HepG2 (cell line): Measurements from ENCODE around the gene NVL. TPM values are rescaled to one million over a fixed set of nuclear protein-coding genes. Genes with fewer than 3 reads are reported as not detected.

Experiments
- CAMTA2 ChIP-seq: sonication (generic); formaldehyde crosslinking; IDR thresholded peaks from 2 replicates; pipeline ENCODE4 v1.4.0; 2020; ENCODE audit warnings: mild to moderate bottlenecking, missing genetic modification reagents, borderline replicate concordance
- CC2D1A ChIP-seq: sonication (generic); formaldehyde crosslinking; IDR thresholded peaks from 2 replicates; pipeline ENCODE4 v1.8.1; 2023; ENCODE audit warnings: mild to moderate bottlenecking, missing genetic modification reagents
- CREB3 ChIP-seq: sonication (generic); formaldehyde crosslinking; IDR thresholded peaks from 2 replicates; pipeline ENCODE4 v1.5.0; 2020; ENCODE audit warnings: missing genetic modification reagents
- FOXA1 ChIP-seq, 2 experiments: fragments of 450-650 bp in 1 of 2; sonication (generic) in 1 of 2; formaldehyde crosslinking in 1 of 2; IDR thresholded peaks; 2 replicates each; pipeline versions ENCODE4 v1.4.0 to v1.6.1; 2016 to 2020; ENCODE audit warnings: missing genetic modification reagents in 1 of 2
- HHEX ChIP-seq: IDR thresholded peaks from 2 replicates; pipeline ENCODE4 v1.6.1; 2016; ENCODE audit warnings: control low read depth
- NR1H2 ChIP-seq: sonication (generic); formaldehyde crosslinking; IDR thresholded peaks from 2 replicates; pipeline ENCODE4 v1.8.1; 2022; ENCODE audit warnings: low read depth, missing genetic modification reagents, borderline replicate concordance
- ZNF350 ChIP-seq: sonication (generic); formaldehyde crosslinking; IDR thresholded peaks from 2 replicates; pipeline ENCODE4 v1.4.0; 2020; ENCODE audit warnings: mild to moderate bottlenecking, low read depth, missing genetic modification reagents, borderline replicate concordance
- ZNF512 ChIP-seq: sonication (generic); formaldehyde crosslinking; IDR thresholded peaks from 2 replicates; pipeline ENCODE4 v1.4.0; 2020; ENCODE audit warnings: mild to moderate bottlenecking, missing genetic modification reagents
- polyA plus RNA-seq, 8 experiments: library from polyadenylated mRNA; depleted of rRNA in 3 of 8; stranded (reverse) in 7 of 8; unstranded in 1 of 8; fragments of >200 nt; fragmentation: Illumina TruSeq in 4 of 8; extraction: Trizol in 4 of 8; gene quantifications; 2 replicates each; pipeline versions ENCODE4 v1.2.1 to v1.2.3, GENCODE V29; 2011 to 2016; ENCODE audit warnings: low read depth in 4 of 8, missing spikeins in 1 of 8, mixed read lengths in 1 of 8; ENCODE audit not compliant: insufficient read depth in 1 of 8
- total RNA-seq, 5 experiments: library from RNA; depleted of rRNA; stranded (reverse); fragments of >200 nt; fragmentation: Illumina TruSeq; extraction: Trizol; gene quantifications; 2 replicates each; pipeline ENCODE4 v1.2.3, GENCODE V29; 2016; ENCODE audit warnings: low read depth in 1 of 5
- TF ChIP-seq, protein P1 (sequence below): sonication (generic); formaldehyde crosslinking; IDR thresholded peaks from 2 replicates; pipeline ENCODE4 v1.9.0; 2021; ENCODE audit warnings: mild to moderate bottlenecking, missing genetic modification reagents
- TF ChIP-seq, protein P2 (sequence below): sonication (generic); formaldehyde crosslinking; IDR thresholded peaks from 2 replicates; pipeline ENCODE4 v1.4.0; 2020; ENCODE audit warnings: missing genetic modification reagents
- TF ChIP-seq, protein P3 (sequence below), 2 experiments: fragments of 450-650 bp in 1 of 2; sonication (generic) in 1 of 2; formaldehyde crosslinking; IDR thresholded peaks; 2 replicates each; pipeline versions ENCODE4 v1.5.0 to v1.8.0; 2020 to 2022; ENCODE audit warnings: mild to moderate bottlenecking in 1 of 2, missing genetic modification reagents in 1 of 2

Gene NVL
- total and polyA plus RNA-seq, 2 of the 13 experiments (the other 11 are each of a cell fraction or from before 2014, with no cell fraction given) = 8.3 to 21.0 TPM

- TF ChIP-seq, protein P1, sequence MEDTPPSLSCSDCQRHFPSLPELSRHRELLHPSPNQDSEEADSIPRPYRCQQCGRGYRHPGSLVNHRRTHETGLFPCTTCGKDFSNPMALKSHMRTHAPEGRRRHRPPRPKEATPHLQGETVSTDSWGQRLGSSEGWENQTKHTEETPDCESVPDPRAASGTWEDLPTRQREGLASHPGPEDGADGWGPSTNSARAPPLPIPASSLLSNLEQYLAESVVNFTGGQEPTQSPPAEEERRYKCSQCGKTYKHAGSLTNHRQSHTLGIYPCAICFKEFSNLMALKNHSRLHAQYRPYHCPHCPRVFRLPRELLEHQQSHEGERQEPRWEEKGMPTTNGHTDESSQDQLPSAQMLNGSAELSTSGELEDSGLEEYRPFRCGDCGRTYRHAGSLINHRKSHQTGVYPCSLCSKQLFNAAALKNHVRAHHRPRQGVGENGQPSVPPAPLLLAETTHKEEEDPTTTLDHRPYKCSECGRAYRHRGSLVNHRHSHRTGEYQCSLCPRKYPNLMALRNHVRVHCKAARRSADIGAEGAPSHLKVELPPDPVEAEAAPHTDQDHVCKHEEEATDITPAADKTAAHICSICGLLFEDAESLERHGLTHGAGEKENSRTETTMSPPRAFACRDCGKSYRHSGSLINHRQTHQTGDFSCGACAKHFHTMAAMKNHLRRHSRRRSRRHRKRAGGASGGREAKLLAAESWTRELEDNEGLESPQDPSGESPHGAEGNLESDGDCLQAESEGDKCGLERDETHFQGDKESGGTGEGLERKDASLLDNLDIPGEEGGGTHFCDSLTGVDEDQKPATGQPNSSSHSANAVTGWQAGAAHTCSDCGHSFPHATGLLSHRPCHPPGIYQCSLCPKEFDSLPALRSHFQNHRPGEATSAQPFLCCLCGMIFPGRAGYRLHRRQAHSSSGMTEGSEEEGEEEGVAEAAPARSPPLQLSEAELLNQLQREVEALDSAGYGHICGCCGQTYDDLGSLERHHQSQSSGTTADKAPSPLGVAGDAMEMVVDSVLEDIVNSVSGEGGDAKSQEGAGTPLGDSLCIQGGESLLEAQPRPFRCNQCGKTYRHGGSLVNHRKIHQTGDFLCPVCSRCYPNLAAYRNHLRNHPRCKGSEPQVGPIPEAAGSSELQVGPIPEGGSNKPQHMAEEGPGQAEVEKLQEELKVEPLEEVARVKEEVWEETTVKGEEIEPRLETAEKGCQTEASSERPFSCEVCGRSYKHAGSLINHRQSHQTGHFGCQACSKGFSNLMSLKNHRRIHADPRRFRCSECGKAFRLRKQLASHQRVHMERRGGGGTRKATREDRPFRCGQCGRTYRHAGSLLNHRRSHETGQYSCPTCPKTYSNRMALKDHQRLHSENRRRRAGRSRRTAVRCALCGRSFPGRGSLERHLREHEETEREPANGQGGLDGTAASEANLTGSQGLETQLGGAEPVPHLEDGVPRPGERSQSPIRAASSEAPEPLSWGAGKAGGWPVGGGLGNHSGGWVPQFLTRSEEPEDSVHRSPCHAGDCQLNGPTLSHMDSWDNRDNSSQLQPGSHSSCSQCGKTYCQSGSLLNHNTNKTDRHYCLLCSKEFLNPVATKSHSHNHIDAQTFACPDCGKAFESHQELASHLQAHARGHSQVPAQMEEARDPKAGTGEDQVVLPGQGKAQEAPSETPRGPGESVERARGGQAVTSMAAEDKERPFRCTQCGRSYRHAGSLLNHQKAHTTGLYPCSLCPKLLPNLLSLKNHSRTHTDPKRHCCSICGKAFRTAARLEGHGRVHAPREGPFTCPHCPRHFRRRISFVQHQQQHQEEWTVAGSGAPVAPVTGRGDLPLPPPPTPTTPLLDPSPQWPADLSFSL = no peak
- TF ChIP-seq, protein P2, sequence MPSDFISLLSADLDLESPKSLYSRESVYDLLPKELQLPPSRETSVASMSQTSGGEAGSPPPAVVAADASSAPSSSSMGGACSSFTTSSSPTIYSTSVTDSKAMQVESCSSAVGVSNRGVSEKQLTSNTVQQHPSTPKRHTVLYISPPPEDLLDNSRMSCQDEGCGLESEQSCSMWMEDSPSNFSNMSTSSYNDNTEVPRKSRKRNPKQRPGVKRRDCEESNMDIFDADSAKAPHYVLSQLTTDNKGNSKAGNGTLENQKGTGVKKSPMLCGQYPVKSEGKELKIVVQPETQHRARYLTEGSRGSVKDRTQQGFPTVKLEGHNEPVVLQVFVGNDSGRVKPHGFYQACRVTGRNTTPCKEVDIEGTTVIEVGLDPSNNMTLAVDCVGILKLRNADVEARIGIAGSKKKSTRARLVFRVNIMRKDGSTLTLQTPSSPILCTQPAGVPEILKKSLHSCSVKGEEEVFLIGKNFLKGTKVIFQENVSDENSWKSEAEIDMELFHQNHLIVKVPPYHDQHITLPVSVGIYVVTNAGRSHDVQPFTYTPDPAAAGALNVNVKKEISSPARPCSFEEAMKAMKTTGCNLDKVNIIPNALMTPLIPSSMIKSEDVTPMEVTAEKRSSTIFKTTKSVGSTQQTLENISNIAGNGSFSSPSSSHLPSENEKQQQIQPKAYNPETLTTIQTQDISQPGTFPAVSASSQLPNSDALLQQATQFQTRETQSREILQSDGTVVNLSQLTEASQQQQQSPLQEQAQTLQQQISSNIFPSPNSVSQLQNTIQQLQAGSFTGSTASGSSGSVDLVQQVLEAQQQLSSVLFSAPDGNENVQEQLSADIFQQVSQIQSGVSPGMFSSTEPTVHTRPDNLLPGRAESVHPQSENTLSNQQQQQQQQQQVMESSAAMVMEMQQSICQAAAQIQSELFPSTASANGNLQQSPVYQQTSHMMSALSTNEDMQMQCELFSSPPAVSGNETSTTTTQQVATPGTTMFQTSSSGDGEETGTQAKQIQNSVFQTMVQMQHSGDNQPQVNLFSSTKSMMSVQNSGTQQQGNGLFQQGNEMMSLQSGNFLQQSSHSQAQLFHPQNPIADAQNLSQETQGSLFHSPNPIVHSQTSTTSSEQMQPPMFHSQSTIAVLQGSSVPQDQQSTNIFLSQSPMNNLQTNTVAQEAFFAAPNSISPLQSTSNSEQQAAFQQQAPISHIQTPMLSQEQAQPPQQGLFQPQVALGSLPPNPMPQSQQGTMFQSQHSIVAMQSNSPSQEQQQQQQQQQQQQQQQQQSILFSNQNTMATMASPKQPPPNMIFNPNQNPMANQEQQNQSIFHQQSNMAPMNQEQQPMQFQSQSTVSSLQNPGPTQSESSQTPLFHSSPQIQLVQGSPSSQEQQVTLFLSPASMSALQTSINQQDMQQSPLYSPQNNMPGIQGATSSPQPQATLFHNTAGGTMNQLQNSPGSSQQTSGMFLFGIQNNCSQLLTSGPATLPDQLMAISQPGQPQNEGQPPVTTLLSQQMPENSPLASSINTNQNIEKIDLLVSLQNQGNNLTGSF (CRISPR knock-in tag) = no peak
- TF ChIP-seq, protein P3, sequence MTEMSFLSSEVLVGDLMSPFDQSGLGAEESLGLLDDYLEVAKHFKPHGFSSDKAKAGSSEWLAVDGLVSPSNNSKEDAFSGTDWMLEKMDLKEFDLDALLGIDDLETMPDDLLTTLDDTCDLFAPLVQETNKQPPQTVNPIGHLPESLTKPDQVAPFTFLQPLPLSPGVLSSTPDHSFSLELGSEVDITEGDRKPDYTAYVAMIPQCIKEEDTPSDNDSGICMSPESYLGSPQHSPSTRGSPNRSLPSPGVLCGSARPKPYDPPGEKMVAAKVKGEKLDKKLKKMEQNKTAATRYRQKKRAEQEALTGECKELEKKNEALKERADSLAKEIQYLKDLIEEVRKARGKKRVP (CRISPR knock-in tag; IDR thresholded peaks at IDR 0.05) = no peak
- no peak for TF ChIP-seq CC2D1A (CRISPR knock-in tag)
- 0 out of 2 replicates have a peak, but pooled peaks have one; percentile 14 for TF ChIP-seq CREB3 (CRISPR knock-in tag)
- no peak for TF ChIP-seq FOXA1 (IDR thresholded peaks at IDR 0.05)
- TF ChIP-seq FOXA1 (CRISPR knock-in tag; IDR thresholded peaks at IDR 0.05) = peak; percentile 22; the same call in 1 of the 2 replicates
- TF ChIP-seq ZNF350 (CRISPR knock-in tag) = peak; percentile 71; the same call in 1 of the 2 replicates
- no peak for TF ChIP-seq NR1H2 (CRISPR knock-in tag)
- TF ChIP-seq ZNF512 (CRISPR knock-in tag) = no peak
- no peak for TF ChIP-seq HHEX (CRISPR knock-in tag)
- no peak; the same call in 1 of the 2 replicates for TF ChIP-seq CAMTA2 (CRISPR knock-in tag)
These were observed at the start of gene NVL (continued) for GRCh38 chr1:224329842-224330753.
